SK-N-SH treated with all-trans-retinoic acid at 6 μM for 48 hours (cell line): ENCODE measurements around the gene CHODL.

ENCODE experiments used
- ATAC-seq: fragments of 200-7000 bp; cut with Tn5 transposase; 3 replicates; pipeline ENCODE4 v1.9.1; 2020; ENCODE audit warnings: mild to moderate bottlenecking, moderate library complexity
- ARNTL ChIP-seq: fragments of 450-650 bp; formaldehyde crosslinking; IDR thresholded peaks from 2 replicates; pipeline ENCODE4 v1.5.0; 2020; ENCODE audit warnings: low read depth, mild to moderate bottlenecking, moderate library complexity, borderline replicate concordance
- BACH2 ChIP-seq: fragments of 250-450 bp; sonication (Bioruptor Pico); IDR thresholded peaks from 2 replicates; pipeline ENCODE4 v1.9.0; 2021; ENCODE audit warnings: mild to moderate bottlenecking, borderline replicate concordance
- CREB5 ChIP-seq: fragments of 250-450 bp; sonication (Bioruptor Pico); IDR thresholded peaks from 2 replicates; pipeline ENCODE4 v1.5.1; 2020; ENCODE audit warnings: low read depth, mild to moderate bottlenecking, moderate library complexity
- CSDC2 ChIP-seq: fragments of 250-450 bp; sonication (Bioruptor Pico); IDR thresholded peaks from 2 replicates; pipeline ENCODE4 v1.5.0; 2020; ENCODE audit warnings: mild to moderate bottlenecking, moderate library complexity
- ESRRG ChIP-seq: fragments of 250-450 bp; sonication (Bioruptor Pico); IDR thresholded peaks from 2 replicates; pipeline ENCODE4 v1.6.1; 2021; ENCODE audit warnings: mild to moderate bottlenecking
- GLIS3 ChIP-seq: fragments of 250-450 bp; sonication (Bioruptor Pico); IDR thresholded peaks from 2 replicates; pipeline ENCODE4 v1.5.0; 2020; ENCODE audit warnings: mild to moderate bottlenecking, moderate library complexity
- ISL1 ChIP-seq: fragments of 250-450 bp; sonication (Bioruptor Pico); IDR thresholded peaks from 2 replicates; pipeline ENCODE4 v2.1.2; 2022; ENCODE audit warnings: mild to moderate bottlenecking, moderate library complexity
- OSR1 ChIP-seq: fragments of 250-450 bp; sonication (Bioruptor Pico); IDR thresholded peaks from 2 replicates; pipeline ENCODE4 v1.8.0; 2022; ENCODE audit warnings: moderate library complexity, mild to moderate bottlenecking, inconsistent platforms
- PPARA ChIP-seq: fragments of 250-450 bp; sonication (Bioruptor Pico); IDR thresholded peaks from 2 replicates; pipeline ENCODE4 v1.5.0; 2020; ENCODE audit warnings: mild to moderate bottlenecking, borderline replicate concordance
- SNAI2 ChIP-seq: fragments of 250-450 bp; sonication (Bioruptor Pico); IDR thresholded peaks from 2 replicates; pipeline ENCODE4 v1.5.0; 2020; ENCODE audit warnings: mild to moderate bottlenecking, moderate library complexity
- TCF4 ChIP-seq: fragments of 250-450 bp; sonication (Bioruptor Pico); IDR thresholded peaks from 2 replicates; pipeline ENCODE4 v1.8.0; 2021; ENCODE audit warnings: mild to moderate bottlenecking, moderate library complexity, borderline replicate concordance
- TOX ChIP-seq: fragments of 250-450 bp; sonication (Bioruptor Pico); IDR thresholded peaks from 2 replicates; pipeline ENCODE4 v1.8.0; 2021; ENCODE audit warnings: mild to moderate bottlenecking, moderate library complexity, borderline replicate concordance
- TSHZ2 ChIP-seq: fragments of 250-450 bp; sonication (Bioruptor Pico); IDR thresholded peaks from 2 replicates; pipeline ENCODE4 v1.5.0; 2020; ENCODE audit warnings: mild to moderate bottlenecking, moderate library complexity
- ZC3H10 ChIP-seq: fragments of 250-450 bp; sonication (Bioruptor Pico); IDR thresholded peaks from 2 replicates; pipeline ENCODE4 v1.5.1; 2021; ENCODE audit warnings: mild to moderate bottlenecking, moderate library complexity
- ZFP3 ChIP-seq: fragments of 250-450 bp; sonication (Bioruptor Pico); IDR thresholded peaks from 2 replicates; pipeline ENCODE4 v1.5.0; 2020; ENCODE audit warnings: mild to moderate bottlenecking, moderate library complexity
- ZFP30 ChIP-seq: fragments of 450-650 bp; formaldehyde crosslinking; IDR thresholded peaks from 2 replicates; pipeline ENCODE4 v1.5.0; 2022; ENCODE audit warnings: mild to moderate bottlenecking, moderate library complexity
- ZNF565 ChIP-seq: fragments of 450-650 bp; formaldehyde crosslinking; conservative IDR thresholded peaks from 2 replicates; pipeline ENCODE4 v1.5.0; 2020; ENCODE audit warnings: low read depth, mild to moderate bottlenecking, moderate library complexity
- ZNF70 ChIP-seq: fragments of 450-650 bp; formaldehyde crosslinking; IDR thresholded peaks from 2 replicates; pipeline ENCODE4 v1.5.0; 2020; ENCODE audit warnings: mild to moderate bottlenecking, moderate library complexity
- ZNF8 ChIP-seq: fragments of 450-650 bp; formaldehyde crosslinking; IDR thresholded peaks from 2 replicates; pipeline ENCODE4 v1.5.0; 2020; ENCODE audit warnings: mild to moderate bottlenecking, moderate library complexity
- TF ChIP-seq, protein P1 (sequence below): fragments of 250-450 bp; sonication (Bioruptor Pico); IDR thresholded peaks from 2 replicates; pipeline ENCODE4 v1.8.0; 2020; ENCODE audit warnings: mild to moderate bottlenecking, moderate library complexity, borderline replicate concordance
- TF ChIP-seq, protein P2 (sequence below): fragments of 250-450 bp; sonication (Bioruptor Pico); IDR thresholded peaks from 2 replicates; pipeline ENCODE4 v1.8.0; 2021; ENCODE audit warnings: low read depth, mild to moderate bottlenecking, moderate library complexity, borderline replicate concordance
- TF ChIP-seq, protein P3 (sequence below): fragments of 250-450 bp; sonication (Bioruptor Pico); IDR thresholded peaks from 2 replicates; pipeline ENCODE4 v1.5.1; 2021; ENCODE audit warnings: mild to moderate bottlenecking, moderate library complexity

Gene CHODL

DNA sequence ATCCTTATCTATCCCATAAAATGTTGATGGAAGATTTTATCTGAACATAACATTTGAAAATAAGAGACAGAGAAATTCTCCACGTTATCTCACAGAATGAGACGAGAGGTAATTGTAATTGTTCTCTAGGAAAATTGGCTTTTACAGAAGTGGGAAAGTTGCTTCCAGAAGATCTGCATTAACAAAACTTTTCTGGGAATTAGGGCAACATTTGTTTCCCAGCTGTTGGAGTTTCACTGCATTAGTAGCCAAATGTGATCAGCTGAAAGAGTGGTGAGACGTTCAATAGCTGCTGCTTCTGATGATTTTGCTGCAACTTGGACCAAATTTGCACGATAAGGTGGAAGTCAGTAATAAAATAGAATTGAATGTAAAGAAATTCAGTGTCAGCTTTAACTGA lies 7.6 kb downstream of the CHODL start:
- no peak for ATAC-seq
- TF ChIP-seq ZNF70 (CRISPR knock-in tag) (no peak), CSDC2 (CRISPR knock-in tag) (no peak), TCF4 (CRISPR knock-in tag) (no peak), TOX (CRISPR knock-in tag) (no peak), SNAI2 (CRISPR knock-in tag) (no peak), GLIS3 (no peak), CREB5 (CRISPR knock-in tag) (no peak), ZNF8 (CRISPR knock-in tag) (no peak), ZC3H10 (no peak), ZNF565 (CRISPR knock-in tag) (no peak)
- TF ChIP-seq, all 23 proteins: peak for 0

DNA sequence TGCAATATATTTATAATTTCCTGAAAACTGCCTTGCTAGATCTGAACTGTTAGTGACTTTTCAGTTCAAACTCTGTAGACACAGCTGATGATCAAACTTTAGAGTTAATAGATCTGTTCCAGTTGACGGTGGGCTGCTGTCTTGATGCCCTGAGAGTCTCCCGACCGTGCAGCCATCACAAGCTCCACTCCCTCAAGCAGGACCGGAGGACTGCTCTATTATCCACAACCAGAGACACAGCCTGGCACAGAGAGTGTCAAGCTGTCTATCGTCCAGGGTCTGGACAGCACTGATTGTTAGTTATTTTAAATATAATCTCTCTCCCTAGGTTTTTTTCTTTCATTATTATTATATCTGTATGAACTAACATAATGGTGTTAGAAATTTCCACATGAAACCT lies 8.0 kb downstream of the CHODL start:
- no peak for ATAC-seq
- TF ChIP-seq CSDC2 (CRISPR knock-in tag) = no peak
- no peak for TF ChIP-seq GLIS3
- no peak for TF ChIP-seq TSHZ2 (CRISPR knock-in tag)
- no peak for TF ChIP-seq ZFP3 (CRISPR knock-in tag)
- no peak for TF ChIP-seq PPARA (CRISPR knock-in tag)
- TF ChIP-seq OSR1 (CRISPR knock-in tag) = no peak
- TF ChIP-seq ISL1 (CRISPR knock-in tag) = no peak
- no peak for TF ChIP-seq TCF4 (CRISPR knock-in tag)
- TF ChIP-seq, all 23 proteins: peak for 0

DNA sequence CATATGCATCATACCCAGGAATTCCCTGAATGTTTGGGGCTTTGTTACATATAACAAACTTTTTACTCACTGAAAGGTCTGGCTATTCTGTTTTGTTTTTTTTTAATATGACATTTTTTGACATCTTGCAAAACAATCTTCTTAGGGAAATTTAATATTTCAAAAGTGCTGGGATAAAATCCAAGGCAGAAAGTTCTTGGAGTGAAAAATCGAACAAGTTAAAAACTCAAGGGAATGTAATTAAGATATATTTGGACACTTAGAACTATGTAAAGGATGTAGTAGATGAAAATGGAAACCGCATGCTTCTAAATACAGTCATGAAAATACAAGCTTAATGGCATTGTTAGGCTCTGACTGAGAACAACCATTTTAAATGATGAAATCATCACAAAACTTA lies 8.6 kb downstream of the CHODL start:
- ATAC-seq = no peak
- TF ChIP-seq, protein P1, sequence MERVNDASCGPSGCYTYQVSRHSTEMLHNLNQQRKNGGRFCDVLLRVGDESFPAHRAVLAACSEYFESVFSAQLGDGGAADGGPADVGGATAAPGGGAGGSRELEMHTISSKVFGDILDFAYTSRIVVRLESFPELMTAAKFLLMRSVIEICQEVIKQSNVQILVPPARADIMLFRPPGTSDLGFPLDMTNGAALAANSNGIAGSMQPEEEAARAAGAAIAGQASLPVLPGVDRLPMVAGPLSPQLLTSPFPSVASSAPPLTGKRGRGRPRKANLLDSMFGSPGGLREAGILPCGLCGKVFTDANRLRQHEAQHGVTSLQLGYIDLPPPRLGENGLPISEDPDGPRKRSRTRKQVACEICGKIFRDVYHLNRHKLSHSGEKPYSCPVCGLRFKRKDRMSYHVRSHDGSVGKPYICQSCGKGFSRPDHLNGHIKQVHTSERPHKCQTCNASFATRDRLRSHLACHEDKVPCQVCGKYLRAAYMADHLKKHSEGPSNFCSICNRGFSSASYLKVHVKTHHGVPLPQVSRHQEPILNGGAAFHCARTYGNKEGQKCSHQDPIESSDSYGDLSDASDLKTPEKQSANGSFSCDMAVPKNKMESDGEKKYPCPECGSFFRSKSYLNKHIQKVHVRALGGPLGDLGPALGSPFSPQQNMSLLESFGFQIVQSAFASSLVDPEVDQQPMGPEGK (CRISPR knock-in tag) = no peak
- no peak for TF ChIP-seq BACH2 (CRISPR knock-in tag)
- TF ChIP-seq ARNTL (CRISPR knock-in tag) = no peak
- TF ChIP-seq SNAI2 (CRISPR knock-in tag) = no peak
- TF ChIP-seq, protein P2, sequence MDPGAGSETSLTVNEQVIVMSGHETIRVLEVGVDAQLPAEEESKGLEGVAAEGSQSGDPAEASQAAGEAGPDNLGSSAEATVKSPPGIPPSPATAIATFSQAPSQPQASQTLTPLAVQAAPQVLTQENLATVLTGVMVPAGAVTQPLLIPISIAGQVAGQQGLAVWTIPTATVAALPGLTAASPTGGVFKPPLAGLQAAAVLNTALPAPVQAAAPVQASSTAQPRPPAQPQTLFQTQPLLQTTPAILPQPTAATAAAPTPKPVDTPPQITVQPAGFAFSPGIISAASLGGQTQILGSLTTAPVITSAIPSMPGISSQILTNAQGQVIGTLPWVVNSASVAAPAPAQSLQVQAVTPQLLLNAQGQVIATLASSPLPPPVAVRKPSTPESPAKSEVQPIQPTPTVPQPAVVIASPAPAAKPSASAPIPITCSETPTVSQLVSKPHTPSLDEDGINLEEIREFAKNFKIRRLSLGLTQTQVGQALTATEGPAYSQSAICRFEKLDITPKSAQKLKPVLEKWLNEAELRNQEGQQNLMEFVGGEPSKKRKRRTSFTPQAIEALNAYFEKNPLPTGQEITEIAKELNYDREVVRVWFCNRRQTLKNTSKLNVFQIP = no peak
- TF ChIP-seq, protein P3, sequence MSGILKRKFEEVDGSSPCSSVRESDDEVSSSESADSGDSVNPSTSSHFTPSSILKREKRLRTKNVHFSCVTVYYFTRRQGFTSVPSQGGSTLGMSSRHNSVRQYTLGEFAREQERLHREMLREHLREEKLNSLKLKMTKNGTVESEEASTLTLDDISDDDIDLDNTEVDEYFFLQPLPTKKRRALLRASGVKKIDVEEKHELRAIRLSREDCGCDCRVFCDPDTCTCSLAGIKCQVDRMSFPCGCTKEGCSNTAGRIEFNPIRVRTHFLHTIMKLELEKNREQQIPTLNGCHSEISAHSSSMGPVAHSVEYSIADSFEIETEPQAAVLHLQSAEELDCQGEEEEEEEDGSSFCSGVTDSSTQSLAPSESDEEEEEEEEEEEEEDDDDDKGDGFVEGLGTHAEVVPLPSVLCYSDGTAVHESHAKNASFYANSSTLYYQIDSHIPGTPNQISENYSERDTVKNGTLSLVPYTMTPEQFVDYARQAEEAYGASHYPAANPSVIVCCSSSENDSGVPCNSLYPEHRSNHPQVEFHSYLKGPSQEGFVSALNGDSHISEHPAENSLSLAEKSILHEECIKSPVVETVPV (CRISPR knock-in tag) = no peak
- no peak for TF ChIP-seq TCF4 (CRISPR knock-in tag)
- no peak for TF ChIP-seq OSR1 (CRISPR knock-in tag)
- no peak for TF ChIP-seq ESRRG (CRISPR knock-in tag)
- TF ChIP-seq ZNF70 (CRISPR knock-in tag) = no peak
- no peak for TF ChIP-seq TOX (CRISPR knock-in tag)
- TF ChIP-seq ZC3H10 = no peak
- no peak for TF ChIP-seq PPARA (CRISPR knock-in tag)
- no peak for TF ChIP-seq ZFP30 (CRISPR knock-in tag)
- no peak for TF ChIP-seq CSDC2 (CRISPR knock-in tag)
- TF ChIP-seq TSHZ2 (CRISPR knock-in tag) = no peak
- TF ChIP-seq, all 23 proteins: peak for 0
